CD14-positive monocyte (primary cell): ENCODE measurements around the gene KCNS1. TPM values are rescaled to one million over a fixed set of nuclear protein-coding genes. Genes with fewer than 3 reads are reported as not detected.

ENCODE experiments used
- DNase-seq, 3 donors: peaks; one replicate each; pipeline ENCODE4 v3.0.0-alpha.2; 2011 to 2022
- H2AFZ ChIP-seq: 2 replicates; pipeline ENCODE4 v1.6.0; 2012; ENCODE audit warnings: mild to moderate bottlenecking, low read depth, low read length, inconsistent platforms; ENCODE audit not compliant: insufficient read depth, poor library complexity, severe bottlenecking
- H3K27ac ChIP-seq, 2 donors: 1 replicate in 1 of 2; 2 replicates in 1 of 2; pipeline ENCODE4 v1.5.1; 2012 to 2013; ENCODE audit warnings: low read length in 2 of 2, control low read depth in 1 of 2, inconsistent platforms in 1 of 2, low read depth in 1 of 2, mild to moderate bottlenecking in 1 of 2
- H3K27me3 ChIP-seq, 2 donors: one replicate each; pipeline versions ENCODE4 v1.6.0 to v1.6.1; 2011 to 2013; ENCODE audit warnings: low read length in 2 of 2; ENCODE audit not compliant: control insufficient read depth in 2 of 2, insufficient read depth in 2 of 2
- H3K36me3 ChIP-seq, 2 donors: replicated peaks in 1 of 2; 1 replicate in 1 of 2; 2 replicates in 1 of 2; pipeline versions ENCODE4 v1.5.1 to v1.6.1; 2012 to 2013; ENCODE audit warnings: low read length in 2 of 2, control low read depth in 1 of 2, inconsistent platforms in 1 of 2, mild to moderate bottlenecking in 1 of 2; ENCODE audit not compliant: insufficient read depth in 2 of 2, control insufficient read depth in 1 of 2
- H3K4me1 ChIP-seq, 2 donors: 1 replicate in 1 of 2; 2 replicates in 1 of 2; pipeline versions ENCODE4 v1.5.1 to v1.6.1; 2012 to 2013; ENCODE audit warnings: low read length in 2 of 2, control low read depth in 1 of 2, inconsistent platforms in 1 of 2, mild to moderate bottlenecking in 1 of 2, moderate library complexity in 1 of 2; ENCODE audit not compliant: insufficient read depth in 2 of 2, control insufficient read depth in 1 of 2
- H3K4me2 ChIP-seq: replicated peaks from 2 replicates; pipeline ENCODE3; 2012; ENCODE audit warnings: low read length, moderate library complexity, mild to moderate bottlenecking; ENCODE audit not compliant: poor library complexity, severe bottlenecking; ENCODE audit errors: extremely low read depth
- H3K4me3 ChIP-seq, 3 experiments: fragments of 200-600 bp in 1 of 3; sonication (generic) in 1 of 3; replicated peaks in 1 of 3; 1 replicate in 2 of 3; 2 replicates in 1 of 3; pipeline ENCODE4 v1.5.1; 2011 to 2013; ENCODE audit warnings: low read length in 3 of 3, mild to moderate bottlenecking in 3 of 3, control low read depth in 2 of 3, low read depth in 2 of 3, inconsistent platforms in 1 of 3, moderate library complexity in 1 of 3
- H3K79me2 ChIP-seq: 2 replicates; pipeline ENCODE4 v1.6.0; 2012; ENCODE audit warnings: mild to moderate bottlenecking, control low read depth, inconsistent platforms, low read length, moderate library complexity; ENCODE audit not compliant: insufficient read depth
- H3K9ac ChIP-seq: 2 replicates; pipeline ENCODE4 v1.6.0; 2017; ENCODE audit warnings: low read length, mild to moderate bottlenecking; ENCODE audit not compliant: insufficient read depth, poor library complexity, severe bottlenecking
- H3K9me3 ChIP-seq, 2 donors: replicated peaks in 1 of 2; 1 replicate in 1 of 2; 2 replicates in 1 of 2; pipeline versions ENCODE4 v1.5.1 to v1.6.1; 2012 to 2013; ENCODE audit warnings: low read length in 2 of 2, control low read depth in 1 of 2; ENCODE audit not compliant: control insufficient read depth in 1 of 2, insufficient read depth in 1 of 2
- H4K20me1 ChIP-seq: 2 replicates; pipeline ENCODE4 v1.6.0; 2012; ENCODE audit warnings: mild to moderate bottlenecking, low read length, control low read depth, moderate library complexity; ENCODE audit not compliant: insufficient read depth
- H3K27ac Mint-ChIP-seq, 7 donors: one replicate each; pipeline ENCODE4 v1.8.0; 2020; ENCODE audit warnings: mild to moderate bottlenecking in 7 of 7, mixed read lengths in 7 of 7, moderate library complexity in 6 of 7, inconsistent platforms in 2 of 7
- H3K27me3 Mint-ChIP-seq, 3 donors: one replicate each; pipeline ENCODE4 v1.8.0; 2021 to 2022; ENCODE audit warnings: low read depth in 3 of 3, mild to moderate bottlenecking in 3 of 3, mixed read lengths in 3 of 3, moderate library complexity in 3 of 3, inconsistent platforms in 1 of 3
- H3K36me3 Mint-ChIP-seq, 2 donors: one replicate each; pipeline ENCODE4 v1.8.0; 2020; ENCODE audit warnings: mixed read lengths in 2 of 2, inconsistent platforms in 1 of 2, mild to moderate bottlenecking in 1 of 2
- H3K4me1 Mint-ChIP-seq: one replicate; pipeline ENCODE4 v1.8.0; 2020; ENCODE audit warnings: mild to moderate bottlenecking, mixed read lengths
- H3K4me3 Mint-ChIP-seq, 2 donors: one replicate each; pipeline ENCODE4 v1.8.0; 2020; ENCODE audit warnings: mild to moderate bottlenecking in 2 of 2, mixed read lengths in 2 of 2, moderate library complexity in 1 of 2
- H3K9me3 Mint-ChIP-seq, 7 donors: one replicate each; pipeline ENCODE4 v1.8.0; 2020 to 2022; ENCODE audit warnings: mixed read lengths in 7 of 7, mild to moderate bottlenecking in 6 of 7, moderate library complexity in 6 of 7, inconsistent platforms in 2 of 7
- CTCF ChIP-seq: fragments of 200-600 bp; IDR thresholded peaks from one replicate; pipeline ENCODE4 v1.8.0; 2022; ENCODE audit warnings: antibody characterized with exemption, mild to moderate bottlenecking
- WGBS: methylation state at CpG from one replicate; pipeline ENCODE4 v1.1.5; 2013; ENCODE audit warnings: missing lambda C conversion rate; ENCODE audit not compliant: insufficient coverage; 5-methylcytosine and 5-hydroxymethylcytosine counted together
- intact Hi-C, 2 donors: fragments of 100-400 bp; cut with micrococcal nuclease; formaldehyde crosslinking; loops; one replicate each; pipeline versions ENCODE4 v1.15.0 to v1.15.1; 2023
- polyA plus RNA-seq, 3 donors: library from polyadenylated mRNA; depleted of rRNA in 1 of 3; unstranded in 2 of 3; stranded (reverse) in 1 of 3; fragments of 300-500 nt in 2 of 3; fragments of >200 nt in 1 of 3; fragmentation: Illumina TruSeq in 2 of 3; gene quantifications; 1 replicate in 2 of 3; 2 replicates in 1 of 3; pipeline ENCODE4 v1.2.3, GENCODE V29; 2012 to 2021

KCNS1 gene
- polyA plus RNA-seq, 3 donors, result 0.23 TPM; not detected in 2

GRCh38 chr20:45072066-45072465 lies 28.9 kb downstream of the KCNS1 start:
- no peak for TF ChIP-seq CTCF
- DNase-seq, result no peak
- peaks cover 0 to 2% (median 1%) of the 10 kb centered on the region in 3 donors for H3K27me3 Mint-ChIP-seq
- H3K79me2 ChIP-seq, result peaks cover 29% of the 10 kb centered on the region
- H3K27me3 ChIP-seq, result no peaks in the 10 kb centered on the region
- no peaks in the 10 kb centered on the region for H3K4me1 Mint-ChIP-seq
- no peaks in the 10 kb centered on the region for H3K9me3 Mint-ChIP-seq
- H3K27ac Mint-ChIP-seq, result peak overlapping the region in 1 of 7 donors; percentile 21
- no peak overlapping the region for H2AFZ ChIP-seq
- no peaks in the 10 kb centered on the region for H3K9me3 ChIP-seq
- WGBS, result no CpG with 5 or more reads among the region's 1 CpG
- H3K4me3 Mint-ChIP-seq, result no peak overlapping the region
- no peak overlapping the region for H3K4me2 ChIP-seq
- H3K36me3 Mint-ChIP-seq, result peaks cover 77 to 84% of the 10 kb centered on the region in 2 donors
- H3K9ac ChIP-seq, result no peak overlapping the region
- H4K20me1 ChIP-seq, result peaks cover 99% of the 10 kb centered on the region
- intact Hi-C loops, result no loop called here
- H3K27ac ChIP-seq, result no peak overlapping the region
- peaks cover 84 to 97% of the 10 kb centered on the region in 2 donors for H3K36me3 ChIP-seq
- no peaks in the 10 kb centered on the region for H3K4me1 ChIP-seq
- no peak overlapping the region for H3K4me3 ChIP-seq

GRCh38 chr20:45070932-45071632 lies 29.8 kb downstream of the KCNS1 start:
- Histone ChIP-seq H3K27me3 (no peaks in the 10 kb centered on the region), H2AFZ (no peak overlapping the region), H3K79me2 (peaks cover 38% of the 10 kb centered on the region), H3K27ac (no peak overlapping the region), H4K20me1 (peaks cover 99% of the 10 kb centered on the region), H3K4me1 (no peaks in the 10 kb centered on the region), H3K4me3 (no peak overlapping the region), H3K36me3 (peaks cover 84 to 97% of the 10 kb centered on the region in 2 donors), H3K9ac (no peak overlapping the region), H3K4me2 (no peak overlapping the region), H3K9me3 (no peaks in the 10 kb centered on the region)
- no peak overlapping the region for H3K27ac Mint-ChIP-seq
- peaks cover 75 to 82% of the 10 kb centered on the region in 2 donors for H3K36me3 Mint-ChIP-seq
- no peak for TF ChIP-seq CTCF
- H3K27me3 Mint-ChIP-seq, result peaks cover 0 to 2% (median 1%) of the 10 kb centered on the region in 3 donors
- DNase-seq, result no peak
- no peaks in the 10 kb centered on the region for H3K9me3 Mint-ChIP-seq
- 100% methylated on average over 2 of the region's 6 CpGs for WGBS
- H3K4me1 Mint-ChIP-seq, result no peaks in the 10 kb centered on the region
- intact Hi-C loops, result no loop called here
- H3K4me3 Mint-ChIP-seq, result no peak overlapping the region
